Duodenal mucosa (tissue), 2 donors: ENCODE results near the gene DHX16.
"Not testable (repeated sequence)": the region's sequence is repeated elsewhere in the genome, so short reads cannot be mapped to it uniquely, and the experiment has no call there.

ENCODE experiments used
- H3K27ac ChIP-seq: one replicate; pipeline ENCODE4 v1.7.0; 2013; ENCODE audit warnings: low read depth, low read length
- H3K27me3 ChIP-seq, 2 donors: one replicate each; pipeline ENCODE4 v1.7.0; 2013; ENCODE audit warnings: low read length in 2 of 2, control low read depth in 1 of 2; ENCODE audit not compliant: insufficient read depth in 2 of 2, control insufficient read depth in 1 of 2
- H3K36me3 ChIP-seq, 2 donors: one replicate each; pipeline ENCODE4 v1.7.0; 2013; ENCODE audit warnings: low read length in 2 of 2, control low read depth in 1 of 2; ENCODE audit not compliant: insufficient read depth in 2 of 2, control insufficient read depth in 1 of 2
- H3K4me1 ChIP-seq, 2 donors: one replicate each; pipeline ENCODE4 v1.7.0; 2013; ENCODE audit warnings: low read length in 2 of 2, control low read depth in 1 of 2; ENCODE audit not compliant: insufficient read depth in 2 of 2, control insufficient read depth in 1 of 2
- H3K4me3 ChIP-seq, 2 donors: one replicate each; pipeline ENCODE4 v1.7.0; 2013; ENCODE audit warnings: low read length in 2 of 2, low read depth in 1 of 2
- H3K9ac ChIP-seq, 2 donors: one replicate each; pipeline ENCODE4 v1.7.0; 2013; ENCODE audit warnings: low read length in 2 of 2, low read depth in 1 of 2
- H3K9me3 ChIP-seq, 2 donors: one replicate each; pipeline ENCODE4 v1.7.0; 2013; ENCODE audit warnings: low read length in 2 of 2, control low read depth in 1 of 2; ENCODE audit not compliant: control insufficient read depth in 1 of 2

Gene DHX16

DNA sequence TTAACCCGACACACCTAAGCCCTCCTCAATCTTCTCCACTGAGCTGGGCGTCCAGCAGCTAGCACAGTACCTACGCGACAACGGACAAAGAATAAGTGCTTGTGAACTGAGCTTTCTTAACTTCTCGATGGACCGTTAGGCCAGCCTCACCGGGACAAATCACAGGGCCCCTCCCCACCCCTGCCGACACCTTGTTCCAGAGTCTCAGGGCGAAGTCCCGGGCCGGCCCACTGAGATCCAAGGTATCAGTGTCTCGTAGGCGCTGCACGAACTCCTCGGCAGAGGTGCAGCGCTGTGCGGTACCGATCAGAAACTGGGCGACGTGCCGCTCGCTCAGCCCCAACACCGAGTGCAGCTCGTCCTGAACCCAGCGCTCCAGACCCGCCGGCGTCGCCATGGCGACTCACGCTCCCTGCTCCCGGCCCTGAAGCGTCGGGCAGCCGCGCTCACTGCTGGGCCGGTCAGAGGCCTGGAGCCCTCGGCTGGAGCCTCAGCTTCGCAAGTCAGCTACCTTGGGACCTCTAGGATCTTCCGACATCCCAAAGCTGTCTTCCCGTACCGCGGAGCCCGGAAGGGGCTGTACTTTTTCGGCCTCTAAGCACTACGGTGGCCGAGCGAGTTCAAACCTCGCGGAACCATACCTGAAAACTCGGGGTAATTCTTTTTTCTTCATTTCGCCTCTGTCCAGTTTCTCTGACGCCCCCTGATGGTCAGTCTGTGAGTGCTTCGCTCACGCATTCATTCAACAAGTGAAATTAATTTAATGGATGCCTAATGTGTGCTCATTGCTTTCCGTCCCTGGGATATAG lies at the start of gene DHX16:
DHX16 (minus strand) TSS at position 562 of the 809 bp plus-strand sequence; CDS start at position 397, 165 bp downstream.
- H3K9me3 ChIP-seq, result no peaks in the 10 kb centered on the region
- peak within 1 kb of the TSS; percentile 97 to 98 for H3K4me3 ChIP-seq
- H3K9ac ChIP-seq, result peak within 1 kb of the TSS; percentile 90 to 94
- H3K4me1 ChIP-seq, result peaks cover 11 to 22% of the 10 kb centered on the region in 2 donors
- H3K27ac ChIP-seq, result peak within 1 kb of the TSS; percentile 75
- no peaks in the 10 kb centered on the region for H3K27me3 ChIP-seq
- peaks cover 12 to 41% of the 10 kb centered on the region in 2 donors for H3K36me3 ChIP-seq

DNA sequence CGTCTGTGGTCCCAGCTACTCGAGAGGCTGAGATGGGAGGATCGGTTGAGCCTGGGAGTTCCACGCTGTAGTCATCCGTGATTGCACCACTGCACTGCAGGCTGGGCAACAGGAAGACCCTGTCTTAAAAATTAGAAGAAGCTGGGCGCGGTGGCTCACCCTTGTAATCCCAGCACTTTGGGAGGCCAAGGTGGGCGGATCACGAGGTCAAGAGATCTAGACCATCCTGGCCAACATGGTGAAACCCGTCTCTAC lies 49.1 kb upstream of the DHX16 start:
- H3K9ac ChIP-seq, result peak overlapping the region; percentile 57 to 81
- H3K9me3 ChIP-seq, H3K27me3 ChIP-seq, H3K27ac ChIP-seq: not testable (repeated sequence)
- peak overlapping the region; percentile 77 to 86 for H3K4me3 ChIP-seq
- peaks cover 18 to 45% of the 10 kb centered on the region in 2 donors for H3K36me3 ChIP-seq
- H3K4me1 ChIP-seq, result peaks cover 13 to 34% of the 10 kb centered on the region in 2 donors

DNA sequence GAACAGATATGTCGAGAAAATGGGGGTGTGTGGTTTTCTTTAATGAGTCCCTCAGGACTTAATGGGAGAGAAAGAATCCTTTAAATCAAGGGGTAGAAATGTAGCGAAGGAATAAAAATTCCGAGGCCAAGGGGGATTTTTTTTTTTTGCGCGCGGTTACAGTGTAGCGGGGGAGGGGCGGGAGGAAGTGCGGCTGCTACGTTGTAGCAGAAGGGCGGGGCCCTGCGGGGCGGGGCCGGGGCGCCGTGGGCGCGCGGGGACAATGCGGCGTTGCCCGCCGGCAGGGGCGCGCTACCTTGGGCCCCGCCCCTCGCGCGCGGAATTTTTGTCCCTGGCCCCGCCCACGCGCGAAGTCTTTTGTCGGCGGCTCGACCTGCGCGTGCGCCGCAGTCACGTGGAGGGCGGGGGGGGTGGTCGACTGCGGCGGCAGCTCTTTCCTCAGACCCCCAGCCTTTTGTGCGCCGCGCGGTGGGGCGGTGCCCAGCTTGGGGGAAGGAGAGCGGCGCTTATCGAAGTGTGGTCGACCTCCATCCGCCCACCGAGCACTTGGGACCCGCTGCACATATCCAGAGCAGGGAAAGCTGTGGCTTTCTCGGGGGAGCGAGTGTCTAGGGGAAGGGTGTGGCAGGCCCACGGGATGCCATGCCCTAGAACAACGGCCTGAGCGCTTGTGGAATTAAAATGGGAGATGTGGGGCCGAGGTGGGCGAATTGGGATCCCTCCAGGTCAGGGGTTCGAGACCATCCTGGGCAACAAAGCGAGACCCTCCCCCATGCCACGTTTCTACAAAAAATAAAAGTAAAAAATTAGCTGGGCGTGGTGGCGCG lies 48.6 kb upstream of the DHX16 start:
- H3K9me3 ChIP-seq, result no peaks in the 10 kb centered on the region
- H3K4me1 ChIP-seq, result peaks cover 17 to 38% of the 10 kb centered on the region in 2 donors
- H3K27ac ChIP-seq, result peak overlapping the region; percentile 84
- H3K4me3 ChIP-seq, result peak overlapping the region; percentile 83 to 91
- peak overlapping the region; percentile 76 to 94 for H3K9ac ChIP-seq
- peaks cover 18 to 40% of the 10 kb centered on the region in 2 donors for H3K36me3 ChIP-seq
- no peaks in the 10 kb centered on the region for H3K27me3 ChIP-seq

GRCh38 chr6:30720738-30721197 lies 48.0 kb upstream of the DHX16 start:
- peaks cover 15 to 35% of the 10 kb centered on the region in 2 donors for H3K36me3 ChIP-seq
- peaks cover 18 to 37% of the 10 kb centered on the region in 2 donors for H3K4me1 ChIP-seq
- H3K27ac ChIP-seq, result peak overlapping the region; percentile 84
- peak overlapping the region; percentile 83 to 91 for H3K4me3 ChIP-seq
- H3K9me3 ChIP-seq, result no peaks in the 10 kb centered on the region
- H3K9ac ChIP-seq, result peak overlapping the region; percentile 76 to 94
- no peaks in the 10 kb centered on the region for H3K27me3 ChIP-seq

- peak within 1 kb of the TSS; percentile 84 for H3K27ac ChIP-seq
- H3K9me3 ChIP-seq, result no peaks in the 10 kb centered on the region
- H3K9ac ChIP-seq, result peak within 1 kb of the TSS; percentile 76 to 94
- H3K27me3 ChIP-seq, result no peaks in the 10 kb centered on the region
- peak within 1 kb of the TSS; percentile 83 to 91 for H3K4me3 ChIP-seq
- peaks cover 18 to 35% of the 10 kb centered on the region in 2 donors for H3K4me1 ChIP-seq
- peaks cover 12 to 28% of the 10 kb centered on the region in 2 donors for H3K36me3 ChIP-seq
Measured at GRCh38 chr6:30719791-30720737, 47.3 kb upstream of the DHX16 start, which contains the start of gene TUBB. TSS of gene TUBB (plus strand) at chr6:30720352. CDS start at chr6:30720507, 155 bp downstream.

DNA sequence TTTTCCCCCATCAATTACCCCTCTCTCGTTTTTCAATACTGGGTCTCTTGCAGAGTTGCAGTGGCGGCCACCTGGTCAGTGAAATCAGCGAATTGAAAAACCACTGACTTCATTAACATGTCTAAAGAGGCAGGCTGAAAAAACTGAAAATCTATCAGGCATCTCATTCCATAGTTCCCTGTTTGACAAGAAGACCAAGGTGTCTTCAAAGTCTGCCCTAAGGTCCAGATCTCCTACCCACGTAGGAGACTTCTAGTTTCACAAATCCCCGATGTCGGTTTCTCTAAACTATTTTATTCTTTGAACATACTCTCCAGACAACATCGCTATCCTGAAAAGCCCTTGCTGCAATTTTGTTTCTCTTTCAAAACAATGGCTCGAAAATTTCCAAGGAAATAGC lies 46.5 kb upstream of the DHX16 start:
- H3K27me3 ChIP-seq, result no peaks in the 10 kb centered on the region
- H3K9ac ChIP-seq, result peak overlapping the region; percentile 74 to 94
- peak overlapping the region; percentile 63 for H3K27ac ChIP-seq
- H3K36me3 ChIP-seq, result peaks cover 9 to 21% of the 10 kb centered on the region in 2 donors
- H3K4me3 ChIP-seq, result peak overlapping the region; percentile 71 to 91
- H3K9me3 ChIP-seq, result no peaks in the 10 kb centered on the region
- H3K4me1 ChIP-seq, result peaks cover 18 to 35% of the 10 kb centered on the region in 2 donors

DNA sequence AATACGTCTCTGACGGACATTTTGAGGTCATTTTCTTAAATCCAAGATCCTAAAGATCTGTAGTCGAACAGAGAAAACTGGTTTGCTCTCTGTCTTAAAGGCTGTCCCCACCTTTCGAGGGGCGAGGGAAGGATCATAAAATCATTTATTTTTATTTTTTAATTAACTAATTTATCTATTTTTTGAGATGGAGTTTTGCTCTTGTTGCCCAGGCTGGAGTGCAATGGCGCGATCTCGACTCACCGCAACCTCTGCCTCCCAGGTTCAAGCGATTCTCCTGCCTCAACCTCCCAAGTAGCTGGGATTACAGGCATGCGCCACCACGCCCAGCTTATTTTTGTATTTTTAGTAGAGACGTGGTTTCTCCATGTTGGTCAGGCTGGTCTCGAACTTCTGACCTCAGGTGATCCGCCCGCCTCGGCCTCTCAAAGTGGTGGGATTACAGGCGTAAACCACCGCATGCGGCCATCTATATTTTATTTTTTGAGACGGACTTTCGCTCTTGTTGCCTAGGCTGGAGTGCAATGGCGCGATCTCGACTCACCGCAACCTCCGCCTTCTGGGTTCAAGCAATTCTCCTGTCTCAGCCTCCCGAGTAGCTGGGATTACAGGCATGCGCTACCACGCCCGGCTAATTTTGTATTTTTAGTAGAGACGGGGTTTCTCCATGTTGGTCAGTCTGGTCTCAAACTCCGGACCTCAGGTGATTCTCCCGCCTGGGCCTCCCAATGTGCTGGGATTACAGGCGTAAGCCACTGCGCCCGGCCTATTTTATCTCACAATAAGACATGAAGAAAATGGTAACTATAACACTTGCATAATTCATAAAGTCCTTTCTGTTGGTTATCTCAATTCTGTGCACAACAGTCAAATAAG lies 45.3 kb upstream of the DHX16 start:
- H3K9me3 ChIP-seq, H3K27me3 ChIP-seq: not testable (repeated sequence)
- Histone ChIP-seq H3K4me3 (peak overlapping the region; percentile 67 to 73), H3K4me1 (peaks cover 15 to 29% of the 10 kb centered on the region in 2 donors), H3K27ac (peak overlapping the region; percentile 85), H3K9ac (peak overlapping the region; percentile 68 to 69), H3K36me3 (peaks cover 4 to 18% of the 10 kb centered on the region in 2 donors)

GRCh38 chr6:30717129-30717844 lies 44.5 kb upstream of the DHX16 start, which contains the start of gene MDC1:
TSS of gene MDC1 (minus strand) at chr6:30717281. CDS start at chr6:30715175, 2,106 bp downstream.
- no peaks in the 10 kb centered on the region for H3K27me3 ChIP-seq
- H3K4me1 ChIP-seq, result peaks cover 11 to 21% of the 10 kb centered on the region in 2 donors
- peak within 1 kb of the TSS; percentile 67 to 83 for H3K4me3 ChIP-seq
- H3K27ac ChIP-seq, result peak within 1 kb of the TSS; percentile 85
- H3K9me3 ChIP-seq, result no peaks in the 10 kb centered on the region
- peak within 1 kb of the TSS; percentile 68 to 69 for H3K9ac ChIP-seq
- peaks cover 6 to 18% of the 10 kb centered on the region in 2 donors for H3K36me3 ChIP-seq
